Ishikawa (cell line): ENCODE results near the gene IRF8.

ENCODE experiments used
- EGR1 ChIP-seq: IDR thresholded peaks from 2 replicates; pipeline ENCODE4 v1.6.1; 2012
- EP300 ChIP-seq: IDR thresholded peaks from 2 replicates; pipeline ENCODE4 v1.6.1; 2012; ENCODE audit warnings: borderline replicate concordance

- no peak for TF ChIP-seq EP300
- TF ChIP-seq EGR1, result no peak
Observed at GRCh38 chr16:85969159-85969558, 70.2 kb downstream of the IRF8 start.
